ENCODE measurements around the gene MED13L. TPM values are rescaled to one million over a fixed set of nuclear protein-coding genes. Genes with fewer than 3 reads are reported as not detected.

The MED13L gene
- total RNA-seq, 6 experiments from 2014 or later: 29.0 to 52.0 (median 38.1) TPM

DNA sequence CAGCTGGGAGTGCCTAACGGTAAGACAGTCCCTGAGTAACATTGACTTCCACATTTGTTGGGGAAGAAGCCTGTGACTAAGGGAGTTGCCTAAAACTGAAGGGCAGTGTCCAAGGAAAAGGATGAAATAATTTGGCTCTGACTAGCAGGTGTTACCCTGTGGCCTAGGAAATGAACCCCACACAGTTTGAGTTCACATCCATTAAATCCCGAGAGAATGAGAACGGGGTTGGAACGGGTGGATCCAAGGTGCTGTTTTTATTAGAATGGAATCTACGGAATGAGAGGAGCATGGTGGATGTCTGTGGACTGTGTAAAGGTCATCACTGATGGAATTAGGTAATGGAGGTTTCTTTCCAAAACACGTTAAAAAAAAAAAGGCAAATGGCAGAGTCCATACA lies 324.0 kb downstream of the MED13L start:
- H3K27ac ChIP-seq: no peak overlapping the region
- WGBS (ENCODE audit: insufficient coverage, low coverage, low lambda C conversion rate, missing lambda C conversion rate): 48% methylated on average over 6 of the region's 6 CpGs
- H3K4me3 ChIP-seq: no peak overlapping the region
- H3K36me3 ChIP-seq: no peaks in the 10 kb centered on the region
- TF ChIP-seq, protein P1, sequence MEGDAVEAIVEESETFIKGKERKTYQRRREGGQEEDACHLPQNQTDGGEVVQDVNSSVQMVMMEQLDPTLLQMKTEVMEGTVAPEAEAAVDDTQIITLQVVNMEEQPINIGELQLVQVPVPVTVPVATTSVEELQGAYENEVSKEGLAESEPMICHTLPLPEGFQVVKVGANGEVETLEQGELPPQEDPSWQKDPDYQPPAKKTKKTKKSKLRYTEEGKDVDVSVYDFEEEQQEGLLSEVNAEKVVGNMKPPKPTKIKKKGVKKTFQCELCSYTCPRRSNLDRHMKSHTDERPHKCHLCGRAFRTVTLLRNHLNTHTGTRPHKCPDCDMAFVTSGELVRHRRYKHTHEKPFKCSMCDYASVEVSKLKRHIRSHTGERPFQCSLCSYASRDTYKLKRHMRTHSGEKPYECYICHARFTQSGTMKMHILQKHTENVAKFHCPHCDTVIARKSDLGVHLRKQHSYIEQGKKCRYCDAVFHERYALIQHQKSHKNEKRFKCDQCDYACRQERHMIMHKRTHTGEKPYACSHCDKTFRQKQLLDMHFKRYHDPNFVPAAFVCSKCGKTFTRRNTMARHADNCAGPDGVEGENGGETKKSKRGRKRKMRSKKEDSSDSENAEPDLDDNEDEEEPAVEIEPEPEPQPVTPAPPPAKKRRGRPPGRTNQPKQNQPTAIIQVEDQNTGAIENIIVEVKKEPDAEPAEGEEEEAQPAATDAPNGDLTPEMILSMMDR (IDR thresholded peaks at IDR 0.05): no peak
- TF ChIP-seq POLR2A (IDR thresholded peaks at IDR 0.05): no peak
- intact Hi-C loops (cut with DNase I): no loop called here
- H3K27me3 ChIP-seq: no peaks in the 10 kb centered on the region
- DNase-seq: no peak
- peak in 2 of 4 donors; percentile 57 to 67 for ATAC-seq
- H3K4me1 ChIP-seq: no peaks in the 10 kb centered on the region
- H3K9me3 ChIP-seq: no peaks in the 10 kb centered on the region

DNA sequence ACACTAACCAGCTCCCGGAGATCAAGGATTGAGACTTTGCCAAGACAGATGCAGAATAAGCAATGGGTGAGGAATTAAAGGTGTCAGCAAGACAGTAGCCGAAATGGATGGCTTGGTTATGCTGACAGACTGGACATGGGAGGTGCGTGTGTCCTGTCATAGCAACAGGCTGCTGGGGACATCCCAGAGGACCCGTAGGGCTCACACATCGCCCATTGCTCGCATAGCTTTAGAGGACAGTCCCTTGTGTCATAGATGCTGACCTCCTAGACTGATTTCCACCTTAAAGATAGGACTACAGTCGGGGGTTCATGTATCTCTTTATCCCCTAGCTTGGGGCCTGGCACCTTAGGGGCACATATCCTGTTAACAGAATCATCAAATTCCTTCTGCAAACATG lies 324.5 kb downstream of the MED13L start:
- 93% methylated on average over 2 of the region's 7 CpGs for WGBS (ENCODE audit: insufficient coverage, low coverage, low lambda C conversion rate, missing lambda C conversion rate)
- intact Hi-C loops (cut with DNase I): no loop called here
- H3K9me3 ChIP-seq: no peaks in the 10 kb centered on the region
- H3K4me1 ChIP-seq: no peaks in the 10 kb centered on the region
- no peaks in the 10 kb centered on the region for H3K36me3 ChIP-seq
- no peaks in the 10 kb centered on the region for H3K27me3 ChIP-seq
- peak in 2 of 4 donors; percentile 13 to 14 for ATAC-seq
- no peak overlapping the region for H3K27ac ChIP-seq
- DNase-seq: no peak
- H3K4me3 ChIP-seq: no peak overlapping the region
- TF ChIP-seq POLR2A (IDR thresholded peaks at IDR 0.05): no peak
- TF ChIP-seq, protein P1 (IDR thresholded peaks at IDR 0.05): no peak

DNA sequence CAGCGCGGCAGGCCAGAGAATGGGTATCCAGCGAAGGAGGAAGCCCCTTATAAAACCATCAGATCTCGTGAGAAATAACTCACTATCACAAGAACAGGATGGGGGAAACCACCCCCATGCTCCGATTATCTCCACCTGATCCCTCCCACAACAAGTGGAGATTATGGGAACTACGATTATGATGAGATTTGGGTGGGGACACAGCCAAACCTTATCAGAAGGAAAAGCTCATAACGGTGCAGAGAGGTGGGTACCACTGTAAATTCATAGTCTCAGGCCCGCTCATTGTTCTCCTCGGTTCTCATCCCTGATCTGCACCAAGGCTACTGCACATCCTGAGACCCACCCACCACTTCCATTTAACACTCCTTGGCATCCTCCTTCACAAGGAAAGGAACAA lies 326.5 kb downstream of the MED13L start:
- Histone ChIP-seq H3K9me3 (no peaks in the 10 kb centered on the region), H3K36me3 (no peaks in the 10 kb centered on the region), H3K27ac (no peak overlapping the region), H3K27me3 (no peaks in the 10 kb centered on the region), H3K4me1 (peaks cover 0 to 10% (median 0%) of the 10 kb centered on the region in 4 donors), H3K4me3 (no peak overlapping the region)
- TF ChIP-seq, protein P1 (IDR thresholded peaks at IDR 0.05): no peak
- no peak for TF ChIP-seq POLR2A (IDR thresholded peaks at IDR 0.05)
- DNase-seq (no peak), ATAC-seq (no peak)
- intact Hi-C loops (cut with DNase I): no loop called here
- 83% methylated on average over 2 of the region's 9 CpGs for WGBS (ENCODE audit: insufficient coverage, low coverage, low lambda C conversion rate, missing lambda C conversion rate)

DNA sequence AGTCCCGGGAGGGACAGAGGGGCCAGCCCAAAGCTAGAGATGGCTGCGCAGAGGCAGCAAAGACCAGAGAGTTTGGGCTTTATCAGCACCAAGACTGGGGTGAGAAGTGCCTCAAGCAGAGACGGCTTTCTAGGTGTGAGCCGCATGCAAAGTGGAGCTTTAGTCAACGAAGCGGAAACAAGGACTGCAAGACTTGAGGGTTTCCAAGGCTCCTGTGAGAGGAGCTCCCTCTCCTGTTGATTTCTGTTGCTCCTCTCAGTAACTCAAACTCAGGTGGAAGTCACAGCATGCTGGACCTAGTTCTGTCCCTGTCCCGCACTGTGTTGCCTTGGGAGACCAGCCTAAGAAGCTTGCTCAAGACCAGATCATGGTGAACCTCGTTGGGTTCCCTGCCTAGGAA lies 327.8 kb downstream of the MED13L start:
- TF ChIP-seq, protein P1 (IDR thresholded peaks at IDR 0.05): no peak
- no peak for TF ChIP-seq POLR2A (IDR thresholded peaks at IDR 0.05)
- Histone ChIP-seq H3K27ac (no peak overlapping the region), H3K36me3 (no peaks in the 10 kb centered on the region), H3K4me3 (no peak overlapping the region), H3K9me3 (no peaks in the 10 kb centered on the region), H3K4me1 (peaks cover 0 to 21% (median 0%) of the 10 kb centered on the region in 4 donors), H3K27me3 (no peaks in the 10 kb centered on the region)
- intact Hi-C loops (cut with DNase I): no loop called here
- DNase-seq: no peak
- 48% methylated on average over 2 of the region's 8 CpGs for WGBS (ENCODE audit: insufficient coverage, low coverage, low lambda C conversion rate, missing lambda C conversion rate)
- ATAC-seq: no peak

DNA sequence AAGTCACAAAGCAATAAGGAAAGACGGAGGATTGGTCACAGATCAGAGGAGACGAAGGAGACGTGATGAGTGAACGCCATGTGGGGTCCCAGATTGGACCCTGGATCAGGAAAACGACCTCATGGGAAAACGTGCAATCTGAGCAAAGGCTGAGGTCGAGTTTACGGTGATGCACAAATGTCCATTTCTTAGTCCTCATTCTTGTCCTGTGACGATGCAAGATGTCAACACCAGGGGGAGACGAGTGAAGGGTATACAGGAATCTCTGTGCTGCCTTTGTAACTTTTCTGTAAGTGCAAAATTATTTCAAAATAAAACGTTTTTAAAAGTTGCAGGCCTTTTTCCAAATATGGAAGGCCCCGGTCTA lies 329.8 kb downstream of the MED13L start:
- no peak for TF ChIP-seq POLR2A (IDR thresholded peaks at IDR 0.05)
- TF ChIP-seq, protein P1 (IDR thresholded peaks at IDR 0.05): no peak
- Histone ChIP-seq H3K9me3 (no peaks in the 10 kb centered on the region), H3K27me3 (no peaks in the 10 kb centered on the region), H3K27ac (no peak overlapping the region), H3K4me1 (peaks cover 0 to 32% (median 3%) of the 10 kb centered on the region in 4 donors), H3K4me3 (no peak overlapping the region), H3K36me3 (no peaks in the 10 kb centered on the region)
- ATAC-seq: no peak
- WGBS (ENCODE audit: insufficient coverage, low coverage, low lambda C conversion rate, missing lambda C conversion rate): 64% methylated on average over 12 of the region's 12 CpGs
- DNase-seq: no peak
- intact Hi-C loops (cut with DNase I): no loop called here
